Gastrocnemius medialis (tissue), 4 donors: Measurements from ENCODE around the gene ARHGAP15. TPM values are rescaled to one million over a fixed set of nuclear protein-coding genes. Genes with fewer than 3 reads are reported as not detected.
A peak's percentile ranks its signal among the peaks of the same experiment; 100 is the strongest.

Source experiments
- ATAC-seq, 2 donors: fragments of 150-250 bp; one replicate each; pipeline ENCODE4 v1.9.1; 2016
- DNase-seq, 2 donors: peaks; one replicate each; pipeline ENCODE4 v3.0.0-alpha.2; 2019
- H3K27ac ChIP-seq, 4 donors: fragments of 200-600 bp; sonication (generic); 1 replicate in 1 of 4; 2 replicates in 3 of 4; pipeline ENCODE4 v1.5.1; 2016 to 2018; ENCODE audit warnings: mild to moderate bottlenecking in 2 of 4, moderate library complexity in 1 of 4
- H3K27me3 ChIP-seq, 3 donors: fragments of 200-600 bp; sonication (generic) in 2 of 3; 1 replicate in 1 of 3; 2 replicates in 2 of 3; pipeline versions ENCODE4 v1.5.1 to v1.6.0; 2016 to 2019; ENCODE audit warnings: mild to moderate bottlenecking in 1 of 3, moderate library complexity in 1 of 3
- H3K36me3 ChIP-seq, 2 donors: fragments of 200-600 bp; sonication (generic) in 1 of 2; one replicate each; pipeline ENCODE4 v1.5.1; 2017 to 2018
- H3K4me1 ChIP-seq, 2 donors: fragments of 200-600 bp; sonication (generic) in 1 of 2; one replicate each; pipeline ENCODE4 v1.5.1; 2016 to 2017; ENCODE audit warnings: mild to moderate bottlenecking in 2 of 2
- H3K4me3 ChIP-seq, 4 donors: fragments of 200-600 bp; sonication (generic) in 3 of 4; 1 replicate in 1 of 4; 2 replicates in 3 of 4; pipeline ENCODE4 v1.5.1; 2016 to 2019; ENCODE audit warnings: mild to moderate bottlenecking in 2 of 4
- H3K9me3 ChIP-seq, 3 donors: fragments of 200-600 bp; sonication (generic) in 2 of 3; 1 replicate in 1 of 3; 2 replicates in 2 of 3; pipeline ENCODE4 v1.5.1; 2016 to 2019
- POLR2A ChIP-seq, 2 donors: fragments of 450-650 bp; IDR thresholded peaks; one replicate each; pipeline ENCODE4 v1.6.1; 2017; ENCODE audit warnings: antibody characterized with exemption in 2 of 2, mild to moderate bottlenecking in 2 of 2, moderate library complexity in 2 of 2
- in situ Hi-C, 4 donors: fragments of 200-750 bp; cut with MboI; loops; one replicate each; pipeline versions ENCODE4 v1.15.0 to v1.8.0; 2017; ENCODE audit warnings: low sequenced_read_pairs in 4 of 4
- intact Hi-C: fragments of 100-400 bp; cut with DNase I; formaldehyde crosslinking; loops from one replicate; pipeline ENCODE4 v1.15.1; 2023; ENCODE audit warnings: low total_unique reads
- total RNA-seq, 4 donors: library from RNA; depleted of rRNA; stranded (reverse); fragments of >200 nt; gene quantifications; one replicate each; pipeline versions ENCODE4 v1.1.0 to v1.2.3, GENCODE V29; 2016
- TF ChIP-seq, protein P1 (sequence below), 5 experiments: fragments of 450-650 bp in 3 of 5; fragments of 200-600 bp in 2 of 5; sonication (generic) in 2 of 5; IDR thresholded peaks in 4 of 5; conservative IDR thresholded peaks in 1 of 5; 1 replicate in 4 of 5; 2 replicates in 1 of 5; pipeline ENCODE4 v1.5.1; 2016 to 2019; ENCODE audit warnings: antibody characterized with exemption in 5 of 5, mild to moderate bottlenecking in 3 of 5, moderate library complexity in 3 of 5

ARHGAP15 gene
- total RNA-seq, 4 donors from 2014 or later = 1.2 to 3.2 (median 1.3) TPM; not detected in 1

- H3K4me3 ChIP-seq = peak overlapping the region in 1 of 4 donors; percentile 5
- no peak for ATAC-seq
- in situ Hi-C loops = no loop called here
These were observed 588.4 kb downstream of the ARHGAP15 start for GRCh38 chr2:143717536-143718168.

GRCh38 chr2:143718745-143719144, 589.5 kb downstream of the ARHGAP15 start:
- Histone ChIP-seq H3K36me3 (no peaks in the 10 kb centered on the region), H3K27ac (no peak overlapping the region), H3K4me1 (no peaks in the 10 kb centered on the region), H3K27me3 (no peaks in the 10 kb centered on the region), H3K4me3 (no peak overlapping the region), H3K9me3 (no peaks in the 10 kb centered on the region)
- ATAC-seq (no peak), DNase-seq (no peak)
- in situ Hi-C loops = no loop called here
- no peak for TF ChIP-seq POLR2A (IDR thresholded peaks at IDR 0.05)
- TF ChIP-seq, protein P1, sequence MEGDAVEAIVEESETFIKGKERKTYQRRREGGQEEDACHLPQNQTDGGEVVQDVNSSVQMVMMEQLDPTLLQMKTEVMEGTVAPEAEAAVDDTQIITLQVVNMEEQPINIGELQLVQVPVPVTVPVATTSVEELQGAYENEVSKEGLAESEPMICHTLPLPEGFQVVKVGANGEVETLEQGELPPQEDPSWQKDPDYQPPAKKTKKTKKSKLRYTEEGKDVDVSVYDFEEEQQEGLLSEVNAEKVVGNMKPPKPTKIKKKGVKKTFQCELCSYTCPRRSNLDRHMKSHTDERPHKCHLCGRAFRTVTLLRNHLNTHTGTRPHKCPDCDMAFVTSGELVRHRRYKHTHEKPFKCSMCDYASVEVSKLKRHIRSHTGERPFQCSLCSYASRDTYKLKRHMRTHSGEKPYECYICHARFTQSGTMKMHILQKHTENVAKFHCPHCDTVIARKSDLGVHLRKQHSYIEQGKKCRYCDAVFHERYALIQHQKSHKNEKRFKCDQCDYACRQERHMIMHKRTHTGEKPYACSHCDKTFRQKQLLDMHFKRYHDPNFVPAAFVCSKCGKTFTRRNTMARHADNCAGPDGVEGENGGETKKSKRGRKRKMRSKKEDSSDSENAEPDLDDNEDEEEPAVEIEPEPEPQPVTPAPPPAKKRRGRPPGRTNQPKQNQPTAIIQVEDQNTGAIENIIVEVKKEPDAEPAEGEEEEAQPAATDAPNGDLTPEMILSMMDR (IDR thresholded peaks at IDR 0.05 in 4 of 5, conservative IDR thresholded peaks at IDR 0.05 in 1 of 5) = no peak
- intact Hi-C loops = no loop called here

More at GRCh38 chr2:143717536-143718168, 588.4 kb downstream of the ARHGAP15 start:
- DNase-seq = no peak
- TF ChIP-seq POLR2A (IDR thresholded peaks at IDR 0.05) = no peak
- TF ChIP-seq, protein P1 (IDR thresholded peaks at IDR 0.05 in 4 of 5, conservative IDR thresholded peaks at IDR 0.05 in 1 of 5) = no peak
- Histone ChIP-seq H3K9me3 (no peaks in the 10 kb centered on the region), H3K4me1 (no peaks in the 10 kb centered on the region), H3K36me3 (no peaks in the 10 kb centered on the region), H3K27me3 (no peaks in the 10 kb centered on the region), H3K27ac (no peak overlapping the region)
- intact Hi-C loops = no loop called here

- ATAC-seq (no peak), DNase-seq (no peak)
- TF ChIP-seq POLR2A (IDR thresholded peaks at IDR 0.05) = no peak
- TF ChIP-seq, protein P1 (IDR thresholded peaks at IDR 0.05 in 4 of 5, conservative IDR thresholded peaks at IDR 0.05 in 1 of 5) = no peak
- intact Hi-C loops (no loop called here), in situ Hi-C loops (no loop called here)
- Histone ChIP-seq H3K4me1 (no peaks in the 10 kb centered on the region), H3K9me3 (no peaks in the 10 kb centered on the region), H3K4me3 (no peak overlapping the region), H3K27me3 (no peaks in the 10 kb centered on the region), H3K36me3 (no peaks in the 10 kb centered on the region), H3K27ac (no peak overlapping the region)
These were observed 590.2 kb downstream of the ARHGAP15 start for GRCh38 chr2:143719406-143719805.

DNA sequence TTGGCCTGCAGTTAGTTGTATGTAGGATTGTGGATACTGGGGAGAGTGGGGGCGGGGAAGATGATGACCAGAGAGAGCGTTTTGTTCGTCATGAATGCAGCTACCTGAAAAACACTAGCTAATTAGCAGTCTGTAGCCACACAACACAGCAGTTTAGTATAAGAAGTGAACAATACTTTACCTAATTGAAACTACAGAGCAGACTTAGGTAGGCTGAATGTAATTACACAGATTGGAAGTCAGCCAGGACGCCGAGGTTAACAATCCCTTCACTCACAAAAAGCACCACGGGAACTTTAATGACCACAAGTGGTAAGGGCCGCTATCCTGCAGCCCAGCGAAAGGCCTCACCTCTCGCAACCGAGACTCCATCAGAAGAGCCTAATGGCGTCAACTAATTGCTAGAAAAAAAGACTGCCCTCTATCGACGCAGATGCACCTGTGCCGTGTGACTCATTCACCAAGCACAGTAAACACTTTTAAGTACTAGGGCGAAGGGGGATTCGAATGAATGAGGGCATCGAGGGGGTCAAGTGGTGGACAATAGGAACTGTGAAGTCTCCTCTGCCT, 591.0 kb downstream of the ARHGAP15 start:
- ATAC-seq = no peak
- in situ Hi-C loops = no loop called here
- TF ChIP-seq, protein P1 (IDR thresholded peaks at IDR 0.05 in 4 of 5, conservative IDR thresholded peaks at IDR 0.05 in 1 of 5) = no peak
- TF ChIP-seq POLR2A (IDR thresholded peaks at IDR 0.05) = no peak
- H3K27ac ChIP-seq = no peak overlapping the region
- no peak overlapping the region for H3K4me3 ChIP-seq
- no peaks in the 10 kb centered on the region for H3K4me1 ChIP-seq
- DNase-seq = no peak
- intact Hi-C loops = no loop called here
- H3K9me3 ChIP-seq = no peaks in the 10 kb centered on the region
- H3K27me3 ChIP-seq = no peaks in the 10 kb centered on the region
- H3K36me3 ChIP-seq = no peaks in the 10 kb centered on the region
